Adipocyte (in vitro differentiated cells): ENCODE results near the gene DYRK1B.

ENCODE experiments used
- DNase-seq: peaks from one replicate; pipeline ENCODE4 v3.0.0-alpha.2; 2015; ENCODE audit warnings: low read depth
- H3K27me3 ChIP-seq: replicated peaks from 2 replicates; pipeline ENCODE4 v1.7.0; 2013; ENCODE audit warnings: mild to moderate bottlenecking, low read length, moderate library complexity; ENCODE audit not compliant: control insufficient read depth, insufficient read depth
- H3K36me3 ChIP-seq: 2 replicates; pipeline ENCODE4 v1.7.0; 2013; ENCODE audit warnings: low read length, mild to moderate bottlenecking, moderate library complexity; ENCODE audit not compliant: control insufficient read depth, insufficient read depth, severe bottlenecking
- H3K4me1 ChIP-seq: 2 replicates; pipeline ENCODE4 v1.7.0; 2013; ENCODE audit warnings: mild to moderate bottlenecking, low read length, moderate library complexity; ENCODE audit not compliant: control insufficient read depth, insufficient read depth
- H3K4me3 ChIP-seq: 2 replicates; pipeline ENCODE4 v1.7.0; 2013; ENCODE audit warnings: mild to moderate bottlenecking, low read length, moderate library complexity
- H3K9ac ChIP-seq: 2 replicates; pipeline ENCODE4 v1.7.0; 2013; ENCODE audit warnings: mild to moderate bottlenecking, low read length, moderate library complexity
- H3K9me3 ChIP-seq: 2 replicates; pipeline ENCODE4 v1.7.0; 2013; ENCODE audit warnings: mild to moderate bottlenecking, low read length, moderate library complexity; ENCODE audit not compliant: control insufficient read depth

The DYRK1B gene

GRCh38 chr19:39829702-39830275, 4.2 kb downstream of the DYRK1B start:
- Histone ChIP-seq H3K36me3 (peaks cover 50% of the 10 kb centered on the region), H3K4me3 (no peak overlapping the region), H3K9ac (no peak overlapping the region), H3K4me1 (peaks cover 19% of the 10 kb centered on the region), H3K9me3 (no peaks in the 10 kb centered on the region), H3K27me3 (no peaks in the 10 kb centered on the region)
- DNase-seq, result no peak

GRCh38 chr19:39828654-39829032, 5.3 kb downstream of the DYRK1B start:
- Histone ChIP-seq H3K4me1 (peaks cover 22% of the 10 kb centered on the region), H3K27me3 (no peaks in the 10 kb centered on the region), H3K36me3 (peaks cover 44% of the 10 kb centered on the region), H3K9me3 (no peaks in the 10 kb centered on the region), H3K9ac (no peak overlapping the region), H3K4me3 (no peak overlapping the region)
- DNase-seq, result no peak

- Histone ChIP-seq H3K9me3 (no peaks in the 10 kb centered on the region), H3K4me3 (no peak overlapping the region), H3K27me3 (no peaks in the 10 kb centered on the region), H3K9ac (no peak overlapping the region), H3K36me3 (peaks cover 44% of the 10 kb centered on the region), H3K4me1 (peaks cover 25% of the 10 kb centered on the region)
- DNase-seq, result no peak
These were observed 5.8 kb downstream of the DYRK1B start for GRCh38 chr19:39828015-39828653.

- Histone ChIP-seq H3K9ac (no peak overlapping the region), H3K36me3 (peaks cover 44% of the 10 kb centered on the region), H3K4me3 (no peak overlapping the region), H3K27me3 (no peaks in the 10 kb centered on the region), H3K4me1 (peaks cover 17% of the 10 kb centered on the region), H3K9me3 (no peaks in the 10 kb centered on the region)
- no peak for DNase-seq
These were observed 6.7 kb downstream of the DYRK1B start for GRCh38 chr19:39827216-39827615.

- Histone ChIP-seq H3K9ac (no peak overlapping the region), H3K36me3 (peaks cover 44% of the 10 kb centered on the region), H3K4me1 (peaks cover 11% of the 10 kb centered on the region), H3K27me3 (no peaks in the 10 kb centered on the region), H3K4me3 (no peak overlapping the region), H3K9me3 (no peaks in the 10 kb centered on the region)
- no peak for DNase-seq
These were observed 7.5 kb downstream of the DYRK1B start for GRCh38 chr19:39826311-39826945.

GRCh38 chr19:39825531-39826076, 8.4 kb downstream of the DYRK1B start:
- H3K9me3 ChIP-seq, result no peaks in the 10 kb centered on the region
- H3K27me3 ChIP-seq, result no peaks in the 10 kb centered on the region
- peaks cover 11% of the 10 kb centered on the region for H3K4me1 ChIP-seq
- DNase-seq, result no peak
- peaks cover 39% of the 10 kb centered on the region for H3K36me3 ChIP-seq
- no peak overlapping the region for H3K4me3 ChIP-seq
- H3K9ac ChIP-seq, result no peak overlapping the region

GRCh38 chr19:39825093-39825463, 8.9 kb downstream of the DYRK1B start:
- Histone ChIP-seq H3K27me3 (no peaks in the 10 kb centered on the region), H3K4me1 (peaks cover 11% of the 10 kb centered on the region), H3K4me3 (no peak overlapping the region), H3K9me3 (no peaks in the 10 kb centered on the region), H3K36me3 (peaks cover 34% of the 10 kb centered on the region), H3K9ac (peak overlapping the region; percentile 94)
- DNase-seq, result no peak

GRCh38 chr19:39824143-39825092, 9.5 kb downstream of the DYRK1B start:
- Histone ChIP-seq H3K4me1 (peaks cover 11% of the 10 kb centered on the region), H3K36me3 (peaks cover 28% of the 10 kb centered on the region), H3K4me3 (peak overlapping the region; percentile 96), H3K27me3 (no peaks in the 10 kb centered on the region), H3K9ac (peak overlapping the region; percentile 94), H3K9me3 (no peaks in the 10 kb centered on the region)
- DNase-seq, result peak; percentile 95

- peak overlapping the region; percentile 94 for H3K9ac ChIP-seq
- H3K9me3 ChIP-seq, result no peaks in the 10 kb centered on the region
- H3K4me3 ChIP-seq, result peak overlapping the region; percentile 96
- peak; percentile 15 for DNase-seq
- no peaks in the 10 kb centered on the region for H3K27me3 ChIP-seq
- peaks cover 11% of the 10 kb centered on the region for H3K4me1 ChIP-seq
- peaks cover 22% of the 10 kb centered on the region for H3K36me3 ChIP-seq
These were observed 10.3 kb downstream of the DYRK1B start for GRCh38 chr19:39823686-39824085.

GRCh38 chr19:39820696-39821095, 13.3 kb downstream of the DYRK1B start:
- peaks cover 9% of the 10 kb centered on the region for H3K36me3 ChIP-seq
- no peak overlapping the region for H3K9ac ChIP-seq
- no peak for DNase-seq
- no peak overlapping the region for H3K4me3 ChIP-seq
- H3K27me3 ChIP-seq, result no peaks in the 10 kb centered on the region
- H3K4me1 ChIP-seq, result peaks cover 11% of the 10 kb centered on the region
- no peaks in the 10 kb centered on the region for H3K9me3 ChIP-seq

- no peaks in the 10 kb centered on the region for H3K9me3 ChIP-seq
- no peaks in the 10 kb centered on the region for H3K27me3 ChIP-seq
- H3K9ac ChIP-seq, result no peak overlapping the region
- H3K4me3 ChIP-seq, result no peak overlapping the region
- DNase-seq, result no peak
- H3K36me3 ChIP-seq, result peaks cover 7% of the 10 kb centered on the region
- peaks cover 12% of the 10 kb centered on the region for H3K4me1 ChIP-seq
These were observed 14.2 kb downstream of the DYRK1B start for GRCh38 chr19:39819786-39820185.
